GM12873 (cell line): Measurements from ENCODE around the gene GDF15.
A peak's percentile ranks its signal among the peaks of the same experiment; 100 is the strongest.

Experiments used
- CTCF ChIP-seq: IDR thresholded peaks from 2 replicates; pipeline ENCODE4 v1.5.1; 2012; ENCODE audit warnings: low read depth, mild to moderate bottlenecking, moderate library complexity, low read length, control low read depth; ENCODE audit not compliant: insufficient read depth; ENCODE audit errors: missing control alignments

Gene GDF15

GRCh38 chr19:18384775-18385174 lies 1.2 kb upstream of the GDF15 start:
- TF ChIP-seq CTCF, result no peak

- TF ChIP-seq CTCF, result no peak
Measured at GRCh38 chr19:18385359-18385674, 641 bp upstream of the GDF15 start.

GRCh38 chr19:18386543-18387271 lies 749 bp downstream of the GDF15 start:
- TF ChIP-seq CTCF, result no peak

- peak; percentile 100 for TF ChIP-seq CTCF
Measured at GRCh38 chr19:18388100-18388959, 2.4 kb downstream of the GDF15 start.

GRCh38 chr19:18388960-18389725 lies 3.2 kb downstream of the GDF15 start:
- no peak for TF ChIP-seq CTCF

- TF ChIP-seq CTCF, result no peak
Measured at GRCh38 chr19:18389726-18390064, 3.7 kb downstream of the GDF15 start.
